Measurements from ENCODE around the gene MEN1. TPM values are rescaled to one million over a fixed set of nuclear protein-coding genes. Genes with fewer than 3 reads are reported as not detected.

MEN1 gene
- total RNA-seq, 1 experiment from 2014 or later, result 61.6 TPM

DNA sequence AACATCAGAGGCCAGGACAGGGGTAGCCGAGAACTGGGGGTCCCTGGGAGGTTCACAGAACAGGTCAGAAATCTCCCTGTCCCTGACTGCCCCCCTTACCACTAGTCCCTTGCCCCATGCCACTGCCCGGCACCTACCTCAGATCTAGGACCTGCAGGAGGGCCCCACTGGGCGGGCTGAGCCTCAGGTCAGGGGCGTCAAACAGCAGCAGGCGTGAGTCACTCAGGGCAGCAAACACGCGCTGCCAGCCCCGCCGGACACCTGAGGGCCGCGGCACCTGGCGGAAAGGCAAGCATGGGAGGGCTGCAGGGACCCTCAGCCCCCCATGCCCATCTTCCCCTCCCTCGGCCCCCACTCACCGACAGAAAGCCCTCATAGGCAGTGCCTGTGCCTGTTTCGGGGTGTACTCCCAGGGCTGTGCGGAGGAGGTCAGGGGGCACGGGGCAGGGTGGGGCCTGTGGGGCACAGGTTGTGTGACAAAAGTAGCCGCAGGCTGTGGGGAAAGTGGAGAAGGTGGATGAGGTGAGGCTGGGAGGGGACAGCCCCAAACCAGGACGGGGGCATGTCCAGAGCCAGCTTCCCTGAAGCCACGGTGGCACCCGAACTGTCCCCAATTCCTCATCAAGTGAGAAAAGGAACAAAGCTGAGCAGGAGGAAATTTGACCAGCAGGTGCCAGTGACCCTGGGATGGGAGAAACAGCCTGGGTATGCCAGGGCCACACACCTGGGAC lies 22.3 kb upstream of the MEN1 start:
- no peaks in the 10 kb centered on the region for H3K9me3 ChIP-seq (ENCODE audit: insufficient read depth, low read depth)
- ChIA-PET POLR2A (ENCODE audit: unreplicated experiment) (interaction anchor here (0.6 kb wide), 1 partner anchor 586 kb away, joined by 8 read pairs; the partner anchor contains the start of gene PPP1R14B), CTCF (no interaction called here)
- H3K9me2 ChIP-seq (ENCODE audit: insufficient read depth), result no peaks in the 10 kb centered on the region
- no peak for TF ChIP-seq EZH2 (IDR thresholded peaks at IDR 0.05; ENCODE audit: low read depth)
- TF ChIP-seq, protein P1, sequence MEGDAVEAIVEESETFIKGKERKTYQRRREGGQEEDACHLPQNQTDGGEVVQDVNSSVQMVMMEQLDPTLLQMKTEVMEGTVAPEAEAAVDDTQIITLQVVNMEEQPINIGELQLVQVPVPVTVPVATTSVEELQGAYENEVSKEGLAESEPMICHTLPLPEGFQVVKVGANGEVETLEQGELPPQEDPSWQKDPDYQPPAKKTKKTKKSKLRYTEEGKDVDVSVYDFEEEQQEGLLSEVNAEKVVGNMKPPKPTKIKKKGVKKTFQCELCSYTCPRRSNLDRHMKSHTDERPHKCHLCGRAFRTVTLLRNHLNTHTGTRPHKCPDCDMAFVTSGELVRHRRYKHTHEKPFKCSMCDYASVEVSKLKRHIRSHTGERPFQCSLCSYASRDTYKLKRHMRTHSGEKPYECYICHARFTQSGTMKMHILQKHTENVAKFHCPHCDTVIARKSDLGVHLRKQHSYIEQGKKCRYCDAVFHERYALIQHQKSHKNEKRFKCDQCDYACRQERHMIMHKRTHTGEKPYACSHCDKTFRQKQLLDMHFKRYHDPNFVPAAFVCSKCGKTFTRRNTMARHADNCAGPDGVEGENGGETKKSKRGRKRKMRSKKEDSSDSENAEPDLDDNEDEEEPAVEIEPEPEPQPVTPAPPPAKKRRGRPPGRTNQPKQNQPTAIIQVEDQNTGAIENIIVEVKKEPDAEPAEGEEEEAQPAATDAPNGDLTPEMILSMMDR (conservative IDR thresholded peaks at IDR 0.05), result no peak
- H3F3A ChIP-seq (ENCODE audit: insufficient read depth, low read depth), result no peaks in the 10 kb centered on the region
- H3K27me3 ChIP-seq (ENCODE audit: insufficient read depth, low read depth), result no peaks in the 10 kb centered on the region
- H3K36me3 ChIP-seq (ENCODE audit: low read depth), result peaks cover 11% of the 10 kb centered on the region
- no peak overlapping the region for H3K4me2 ChIP-seq
- H3K79me2 ChIP-seq (ENCODE audit: low read depth), result no peaks in the 10 kb centered on the region
- H2AFZ ChIP-seq, result no peak overlapping the region
- no peak overlapping the region for H3K4me3 ChIP-seq
- intact Hi-C loops (cut with micrococcal nuclease; ENCODE audit: unreplicated experiment), result no loop called here
- 0 out of 2 replicates have a peak, but pooled peaks cover 3% of the 10 kb centered on the region for H4K20me1 ChIP-seq (ENCODE audit: insufficient read depth)
- peaks cover 16% of the 10 kb centered on the region for H3K4me1 ChIP-seq (replicated peaks; ENCODE audit: insufficient read depth)
- no peak overlapping the region for H3K27ac ChIP-seq
- DNase-seq, result no peak
- no TSS peak for BruUV-seq (replicated peaks)

DNA sequence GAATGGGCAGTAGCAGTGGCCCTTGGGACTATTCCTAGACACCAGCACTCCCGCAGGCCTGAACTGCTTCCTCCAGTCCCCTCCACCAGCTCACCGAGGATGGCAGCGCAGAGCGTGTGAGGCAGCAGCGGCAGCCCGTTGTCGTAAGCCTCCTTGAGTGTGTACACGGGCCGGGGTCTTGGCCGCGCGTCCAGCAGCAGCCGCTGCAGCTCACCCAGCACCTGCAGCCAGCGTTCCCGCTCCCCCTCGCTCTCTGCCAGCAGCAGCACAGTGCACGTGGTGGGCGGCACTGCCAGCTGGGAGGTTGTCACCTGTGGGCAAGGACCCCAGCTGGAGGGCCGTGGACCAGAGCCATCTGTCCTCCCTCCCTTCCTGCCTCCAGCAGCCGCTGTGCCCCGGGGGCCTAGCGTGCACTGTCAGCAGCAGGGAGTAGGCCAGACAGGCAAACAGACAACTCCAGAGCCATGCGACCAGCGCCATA lies 21.1 kb upstream of the MEN1 start:
- no peaks in the 10 kb centered on the region for H3F3A ChIP-seq (ENCODE audit: insufficient read depth, low read depth)
- intact Hi-C loops (cut with micrococcal nuclease; ENCODE audit: unreplicated experiment), result no loop called here
- peaks cover 11% of the 10 kb centered on the region for H3K36me3 ChIP-seq (ENCODE audit: low read depth)

DNA sequence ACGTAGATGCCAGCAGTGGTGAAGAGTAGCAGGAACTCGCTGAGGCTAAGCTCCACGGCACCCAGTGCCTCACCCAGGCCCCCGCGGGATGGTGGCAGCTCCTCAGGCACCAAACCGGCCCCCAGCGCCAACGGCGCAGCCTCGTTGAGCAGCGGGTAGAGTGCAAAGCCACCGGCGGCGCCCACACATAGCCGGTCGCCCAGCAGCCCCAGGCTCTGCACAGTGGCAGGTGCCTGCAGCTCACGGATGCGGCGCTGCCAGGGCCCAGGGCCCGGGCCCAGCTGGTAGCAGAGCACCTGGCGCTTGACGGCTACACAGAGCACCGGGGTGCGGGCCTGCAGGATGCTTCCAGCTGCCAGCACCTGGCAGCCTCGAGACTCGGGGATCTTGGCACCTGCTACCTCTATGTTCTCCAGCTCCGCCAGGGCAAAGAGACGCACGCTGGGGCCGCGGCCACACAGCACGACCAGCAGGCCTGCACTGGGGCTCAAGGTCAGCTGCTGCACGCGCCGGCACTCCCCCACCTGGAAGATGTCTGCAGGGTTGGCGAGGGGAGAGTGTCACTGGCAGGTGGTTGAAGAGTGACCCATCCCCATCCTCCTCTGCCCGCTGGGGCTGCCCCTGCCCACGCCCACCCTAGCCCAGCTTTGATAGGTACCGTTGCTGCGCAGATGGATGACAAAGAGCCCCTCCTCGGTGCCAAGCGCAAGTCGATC lies 19.3 kb upstream of the MEN1 start:
- H3K4me2 ChIP-seq, result no peak overlapping the region
- no TSS peak for BruUV-seq (replicated peaks)
- H3K9me3 ChIP-seq (ENCODE audit: insufficient read depth, low read depth), result no peaks in the 10 kb centered on the region
- H3K27me3 ChIP-seq (ENCODE audit: insufficient read depth, low read depth), result no peaks in the 10 kb centered on the region
- H3K4me1 ChIP-seq (replicated peaks; ENCODE audit: insufficient read depth), result peaks cover 2% of the 10 kb centered on the region; the same call in 1 of the 2 replicates
- H3F3A ChIP-seq (ENCODE audit: insufficient read depth, low read depth), result no peaks in the 10 kb centered on the region
- H3K9me2 ChIP-seq (ENCODE audit: insufficient read depth), result no peaks in the 10 kb centered on the region
- no peaks in the 10 kb centered on the region for H3K79me2 ChIP-seq (ENCODE audit: low read depth)
- H2AFZ ChIP-seq, result no peak overlapping the region
- H3K4me3 ChIP-seq, result no peak overlapping the region
- no peak for DNase-seq
- ChIA-PET POLR2A (ENCODE audit: unreplicated experiment) (no interaction called here), CTCF (no interaction called here)
- peaks cover 11% of the 10 kb centered on the region for H3K36me3 ChIP-seq (ENCODE audit: low read depth)
- H4K20me1 ChIP-seq (ENCODE audit: insufficient read depth), result no peaks in the 10 kb centered on the region
- H3K27ac ChIP-seq, result no peak overlapping the region
- intact Hi-C loops (cut with micrococcal nuclease; ENCODE audit: unreplicated experiment), result no loop called here
- TF ChIP-seq, protein P1 (conservative IDR thresholded peaks at IDR 0.05), result no peak
- TF ChIP-seq EZH2 (IDR thresholded peaks at IDR 0.05; ENCODE audit: low read depth), result no peak

More for the DNA sequence above, 21.1 kb upstream of the MEN1 start:
- H2AFZ ChIP-seq, result no peak overlapping the region
- no peaks in the 10 kb centered on the region for H3K27me3 ChIP-seq (ENCODE audit: insufficient read depth, low read depth)
- no peak for TF ChIP-seq EZH2 (IDR thresholded peaks at IDR 0.05; ENCODE audit: low read depth)
- TF ChIP-seq, protein P1 (conservative IDR thresholded peaks at IDR 0.05), result no peak
- 0 out of 2 replicates have a peak, but pooled peaks cover 3% of the 10 kb centered on the region for H4K20me1 ChIP-seq (ENCODE audit: insufficient read depth)
- H3K4me2 ChIP-seq, result no peak overlapping the region
- no peaks in the 10 kb centered on the region for H3K9me3 ChIP-seq (ENCODE audit: insufficient read depth, low read depth)
- H3K27ac ChIP-seq, result no peak overlapping the region
- H3K4me3 ChIP-seq, result no peak overlapping the region
- DNase-seq, result no peak
- H3K9me2 ChIP-seq (ENCODE audit: insufficient read depth), result no peaks in the 10 kb centered on the region
- H3K4me1 ChIP-seq (replicated peaks; ENCODE audit: insufficient read depth), result peaks cover 16% of the 10 kb centered on the region
- no peaks in the 10 kb centered on the region for H3K79me2 ChIP-seq (ENCODE audit: low read depth)
- ChIA-PET POLR2A (ENCODE audit: unreplicated experiment) (no interaction called here), CTCF (no interaction called here)
- no TSS peak for BruUV-seq (replicated peaks)
